ENCODE results near the gene SPIN1. TPM values are rescaled to one million over a fixed set of nuclear protein-coding genes. Genes with fewer than 3 reads are reported as not detected.

Gene SPIN1
- total and polyA plus RNA-seq, 2 of the 8 experiments (the other 6 are each of a cell fraction or from before 2014, with no cell fraction given): 69.9 to 139 TPM

DNA sequence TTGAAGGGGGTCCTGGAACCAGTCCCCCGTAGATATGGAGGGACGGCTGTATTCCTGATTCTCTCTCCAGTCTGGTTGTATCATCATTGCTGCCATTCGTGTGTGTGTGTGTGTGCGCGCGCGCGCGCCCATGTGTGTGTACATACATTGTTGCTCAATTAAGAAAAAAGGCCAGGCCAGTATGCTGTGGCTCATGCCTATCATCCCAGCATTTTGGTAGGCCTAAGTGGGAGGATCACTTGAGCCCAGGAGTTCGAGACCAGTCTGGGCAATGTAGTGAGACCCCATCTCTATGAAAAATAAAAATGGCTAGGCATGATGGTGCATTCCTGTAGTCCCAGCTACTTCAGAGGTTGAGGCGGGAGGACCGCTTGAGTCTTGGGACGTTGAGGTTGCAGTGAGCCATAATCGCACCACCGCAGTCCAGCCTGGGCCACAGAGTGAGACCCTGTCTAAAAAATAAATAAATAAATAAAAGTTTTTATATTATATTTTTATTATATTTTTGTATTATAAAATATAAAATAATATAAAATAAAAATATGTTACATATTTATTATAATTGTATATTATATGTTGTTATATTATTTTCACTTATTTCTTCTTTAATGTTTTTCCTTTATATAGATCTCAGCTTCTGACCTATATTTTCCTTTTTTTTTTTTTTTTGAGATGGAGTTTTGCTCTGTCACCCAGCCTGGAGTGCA is 53.2 kb downstream of the SPIN1 start (continued):
- TF ChIP-seq SP1 (IDR thresholded peaks at IDR 0.05; ENCODE audit: low read depth, low read length) (no peak), TAF7 (optimal IDR thresholded peaks at IDR 0.05; ENCODE audit: borderline replicate concordance, low read depth, low read length) (no peak), SIX5 (IDR thresholded peaks at IDR 0.05; ENCODE audit: low read depth, low read length) (no peak), EZH2 (IDR thresholded peaks at IDR 0.05; ENCODE audit: low read depth, low read length, severe bottlenecking) (no peak), POLR2A (IDR thresholded peaks at IDR 0.05; ENCODE audit: control extremely low read depth in 1 of 2, low read depth in 2 of 2, low read length in 2 of 2) (no peak), SP4 (IDR thresholded peaks at IDR 0.05; ENCODE audit: low read length) (no peak), CBX5 (IDR thresholded peaks at IDR 0.05; ENCODE audit: low read depth, low read length) (no peak), KDM5A (IDR thresholded peaks at IDR 0.05; ENCODE audit: low read length) (no peak)
